ENCODE data around the gene GJC2. TPM values are rescaled to one million over a fixed set of nuclear protein-coding genes. Genes with fewer than 3 reads are reported as not detected.
"Not testable (repeated sequence)": the region's sequence is repeated elsewhere in the genome, so short reads cannot be mapped to it uniquely, and the experiment has no call there.

GJC2 gene
- total RNA-seq = 0.53 TPM in 1 of 2 replicates, not detected in the other

- DNase-seq (ENCODE audit: extremely low read depth, low read depth, low spot score) = no peak
These were observed at the start of gene GJC2 for GRCh38 chr1:228149406-228150119. TSS of gene GJC2 (plus strand) at chr1:228149930. CDS start at chr1:228157759, 7,829 bp downstream.

- no peak for DNase-seq (ENCODE audit: extremely low read depth, low read depth, low spot score)
These were observed 48.7 kb upstream of the GJC2 start for GRCh38 chr1:228100822-228101613.

- no peak for DNase-seq (ENCODE audit: extremely low read depth, low read depth, low spot score)
These were observed 48.1 kb upstream of the GJC2 start for GRCh38 chr1:228101614-228101993.

- DNase-seq (ENCODE audit: extremely low read depth, low read depth, low spot score) = no peak
These were observed 47.5 kb upstream of the GJC2 start for GRCh38 chr1:228101994-228102790.

GRCh38 chr1:228102791-228103620 is 46.7 kb upstream of the GJC2 start, which contains the start of gene C1orf35:
TSS of gene C1orf35 (minus strand) at chr1:228103325. CDS start at chr1:228103227, 98 bp downstream.
- DNase-seq (ENCODE audit: extremely low read depth, low read depth, low spot score) = no peak

- no peak for DNase-seq (ENCODE audit: extremely low read depth, low read depth, low spot score)
These were observed 45.0 kb upstream of the GJC2 start for GRCh38 chr1:228104526-228105269.

- no peak for DNase-seq (ENCODE audit: extremely low read depth, low read depth, low spot score)
These were observed 44.3 kb upstream of the GJC2 start for GRCh38 chr1:228105270-228105995.

- DNase-seq (ENCODE audit: extremely low read depth, low read depth, low spot score) = no peak
These were observed 43.5 kb upstream of the GJC2 start for GRCh38 chr1:228105996-228106799.

- no peak for DNase-seq (ENCODE audit: extremely low read depth, low read depth, low spot score)
These were observed 43.0 kb upstream of the GJC2 start for GRCh38 chr1:228106800-228107054.

- DNase-seq (ENCODE audit: extremely low read depth, low read depth, low spot score) = no peak
These were observed 42.1 kb upstream of the GJC2 start for GRCh38 chr1:228107636-228108035.

GRCh38 chr1:228108055-228108690 is 41.6 kb upstream of the GJC2 start:
- DNase-seq (ENCODE audit: extremely low read depth, low read depth, low spot score) = no peak

GRCh38 chr1:228108742-228109072 is 41.0 kb upstream of the GJC2 start:
- DNase-seq (ENCODE audit: extremely low read depth, low read depth, low spot score) = no peak

- no peak for DNase-seq (ENCODE audit: extremely low read depth, low read depth, low spot score)
These were observed 40.4 kb upstream of the GJC2 start, which contains the start of gene MRPL55 for GRCh38 chr1:228109073-228109961. TSS of gene MRPL55 (minus strand) at chr1:228109299. CDS start at chr1:228108260, 1,039 bp downstream.

GRCh38 chr1:228109962-228110488 is 39.7 kb upstream of the GJC2 start:
- DNase-seq (ENCODE audit: extremely low read depth, low read depth, low spot score) = no peak

- no peak for DNase-seq (ENCODE audit: extremely low read depth, low read depth, low spot score)
These were observed 39.2 kb upstream of the GJC2 start for GRCh38 chr1:228110556-228110955.

GRCh38 chr1:228111315-228111714 is 38.4 kb upstream of the GJC2 start:
- not testable (repeated sequence) for DNase-seq (ENCODE audit: extremely low read depth, low read depth, low spot score)

GRCh38 chr1:228112167-228112566 is 37.6 kb upstream of the GJC2 start:
- no peak for DNase-seq (ENCODE audit: extremely low read depth, low read depth, low spot score)

Measured in glomerular endothelial cell (primary cell).